GM18502 (cell line): ENCODE results near the gene TMBIM6.

ENCODE experiments used
- ATAC-seq: cut with Tn5 transposase; IDR thresholded peaks from one replicate; pipeline ENCODE4 v1.9.1; 2021; ENCODE audit warnings: mild to moderate bottlenecking; ENCODE audit not compliant: unreplicated experiment, poor library complexity

TMBIM6 gene

GRCh38 chr12:49794811-49795653 lies 53.7 kb downstream of the TMBIM6 start:
- no peak for ATAC-seq

GRCh38 chr12:49795654-49796105 lies 54.3 kb downstream of the TMBIM6 start:
- ATAC-seq, result no peak

GRCh38 chr12:49796155-49796554 lies 54.8 kb downstream of the TMBIM6 start:
- ATAC-seq, result no peak

- no peak for ATAC-seq
Measured at GRCh38 chr12:49796606-49797448, 55.5 kb downstream of the TMBIM6 start.

GRCh38 chr12:49797449-49797776 lies 56.1 kb downstream of the TMBIM6 start:
- no peak for ATAC-seq

- no peak for ATAC-seq
Measured at GRCh38 chr12:49798248-49798647, 56.9 kb downstream of the TMBIM6 start.

GRCh38 chr12:49798934-49799333 lies 57.6 kb downstream of the TMBIM6 start:
- ATAC-seq, result no peak

- ATAC-seq, result no peak
Measured at GRCh38 chr12:49800421-49801140, 59.2 kb downstream of the TMBIM6 start.

GRCh38 chr12:49801141-49802063 lies 60.0 kb downstream of the TMBIM6 start:
- ATAC-seq, result no peak

GRCh38 chr12:49803693-49804450 lies 62.5 kb downstream of the TMBIM6 start:
- ATAC-seq, result no peak

- ATAC-seq, result no peak
Measured at GRCh38 chr12:49804821-49805220, 63.5 kb downstream of the TMBIM6 start.

GRCh38 chr12:49805409-49805808 lies 64.1 kb downstream of the TMBIM6 start:
- no peak for ATAC-seq

- no peak for ATAC-seq
Measured at GRCh38 chr12:49806321-49806813, 65.0 kb downstream of the TMBIM6 start.

GRCh38 chr12:49806877-49807276 lies 65.5 kb downstream of the TMBIM6 start:
- no peak for ATAC-seq

- ATAC-seq, result no peak
Measured at GRCh38 chr12:49807991-49808580, 66.7 kb downstream of the TMBIM6 start.

GRCh38 chr12:49808686-49809380 lies 67.5 kb downstream of the TMBIM6 start:
- no peak for ATAC-seq

GRCh38 chr12:49809381-49809905 lies 68.1 kb downstream of the TMBIM6 start:
- no peak for ATAC-seq
